ENCODE measurements around the gene CRACR2B. TPM values are rescaled to one million over a fixed set of nuclear protein-coding genes. Genes with fewer than 3 reads are reported as not detected.

The CRACR2B gene
- total and polyA plus RNA-seq, 2 of the 8 experiments (the other 6 are each of a cell fraction or from before 2014, with no cell fraction given): 18.2 to 26.4 TPM

DNA sequence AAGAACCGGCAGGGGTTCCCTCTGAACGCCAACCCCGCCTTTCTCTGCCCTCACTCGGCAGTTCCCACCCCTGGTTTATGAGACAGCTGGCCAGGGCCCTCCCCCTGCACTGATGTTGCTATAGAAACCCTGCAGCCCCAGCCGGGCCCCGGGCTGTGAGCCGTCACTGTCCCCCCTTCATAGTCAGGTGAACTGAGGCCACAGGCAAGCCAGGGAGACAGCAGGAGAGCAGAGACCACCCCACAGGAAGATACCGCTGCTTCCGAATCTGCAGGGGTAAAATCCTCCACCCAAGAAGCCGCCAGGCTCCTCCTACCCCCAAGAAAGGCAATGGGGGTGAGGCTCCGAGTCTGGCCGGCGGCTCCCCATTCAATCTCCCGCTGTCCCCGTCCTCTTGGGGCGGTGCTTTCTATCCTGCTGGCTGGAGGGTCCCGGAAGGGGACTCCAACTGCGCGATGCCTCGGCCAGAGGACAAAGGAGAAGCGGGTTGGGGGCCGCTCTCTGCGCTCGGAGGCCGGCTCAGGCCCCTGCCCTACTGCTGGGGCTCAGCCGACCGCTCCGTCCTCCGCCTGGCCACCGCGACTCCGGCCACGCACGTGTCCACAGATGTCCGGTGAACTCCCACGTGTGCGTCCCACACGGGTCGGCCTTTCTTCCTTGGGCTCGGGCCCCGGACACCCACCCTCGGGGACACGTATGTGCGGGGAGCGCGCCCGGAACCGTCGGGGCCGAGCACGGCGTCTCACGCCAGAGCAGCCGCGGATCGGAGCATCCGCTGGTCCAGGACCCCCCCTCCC is 30.2 kb upstream of the CRACR2B start:
- H3K18ac ChIP-seq (ENCODE audit: extremely low read depth, low read length): peak overlapping the region; percentile 95
- no peak overlapping the region for H3K23ac ChIP-seq (ENCODE audit: insufficient read length)
- peaks cover 7% of the 10 kb centered on the region for H3K23me2 ChIP-seq (ENCODE audit: low read depth, low read length)
- H2BK120ac ChIP-seq (replicated peaks; ENCODE audit: low read depth, low read length): no peak overlapping the region
- H3K27ac ChIP-seq (ENCODE audit: low read depth, low read length): no peak overlapping the region
- H2AK5ac ChIP-seq (ENCODE audit: low read depth, low read length): no peak overlapping the region
- peak overlapping the region; percentile 85 for H4K8ac ChIP-seq (ENCODE audit: extremely low read depth, insufficient read depth, low read length)
- ChIA-PET POLR2A (ENCODE audit: partially characterized antibody) (interaction anchor here (1.0 to 53.0 kb wide), 9 partner anchors 8 to 243 kb away, joined by 3 to 1917 read pairs (median 4); partner anchors contain the start of genes CD151, CRACR2B, PIDD1 and PNPLA2), CTCF (ENCODE audit: partially characterized antibody) (interaction anchor here (0.9 to 3.4 kb wide), 7 partner anchors 10 to 238 kb away, joined by 3 to 14 read pairs (median 3); no protein-coding TSS in a partner anchor)
- peak overlapping the region; percentile 84 to 92 for H3K4me2 ChIP-seq (ENCODE audit: insufficient read depth in 1 of 2, low read depth in 2 of 2, low read length in 2 of 2)
- H3K9me3 ChIP-seq (ENCODE audit: insufficient read depth in 2 of 2, low read depth in 1 of 2, low read length in 1 of 2): no peaks in the 10 kb centered on the region
- peaks cover 4 to 20% (median 15%) of the 10 kb centered on the region in 4 experiments for H3K4me1 ChIP-seq (replicated peaks in 1 of 4; ENCODE audit: control insufficient read depth in 3 of 4, insufficient read depth in 4 of 4, low read length in 3 of 4)
- DNase-seq (ENCODE audit: low read depth in 1 of 2, low spot score in 2 of 2) (peak in 1 of 2 experiments; percentile 80), FAIRE-seq (no peak)
- no peak overlapping the region; the same call in 1 of the 2 replicates for H2BK12ac ChIP-seq (ENCODE audit: low read depth, low read length)
- H4K91ac ChIP-seq (replicated peaks; ENCODE audit: insufficient read length, low read length): peak overlapping the region; percentile 99
- H3K36me3 ChIP-seq (ENCODE audit: control insufficient read depth in 2 of 4, insufficient read depth in 4 of 4, low read length in 3 of 4): peaks cover under 1 to 30% (median 3%) of the 10 kb centered on the region in 4 experiments; a peak in 4 of 8 replicates
- H3K9ac ChIP-seq (replicated peaks in 1 of 4; ENCODE audit: extremely low read depth in 1 of 4, low read depth in 3 of 4, low read length in 3 of 4): peak overlapping the region; percentile 26 to 83 (median 74); a peak in 6 of 7 replicates
- WGBS, 2 experiments (ENCODE audit: extremely low coverage in 1 of 2, insufficient coverage in 1 of 2, insufficient read length in 1 of 2, insufficient replicate concordance in 2 of 2, low coverage in 1 of 2, low lambda C conversion rate in 2 of 2, missing lambda C conversion rate in 1 of 2): 2% methylated on average over 25 of the region's 57 CpGs; no CpG with 5 or more reads in 1 of the 2 experiments
- H3K27me3 ChIP-seq (replicated peaks in 1 of 4; ENCODE audit: control insufficient read depth in 3 of 4, extremely low read depth in 1 of 4, insufficient read depth in 3 of 4, low read length in 3 of 4): no peaks in the 10 kb centered on the region
- H2AFZ ChIP-seq (ENCODE audit: low read length): no peak overlapping the region
- H3K4ac ChIP-seq (replicated peaks; ENCODE audit: insufficient read length, low read depth, low read length): peak overlapping the region; percentile 85
- H3K14ac ChIP-seq (ENCODE audit: insufficient read length): no peak overlapping the region
- 0 out of 2 replicates have a peak, but pooled peaks cover 4% of the 10 kb centered on the region for H3K79me1 ChIP-seq (ENCODE audit: low read depth, low read length)
- peaks cover 0 to 14% of the 10 kb centered on the region in 2 experiments for H4K20me1 ChIP-seq (replicated peaks in 1 of 2; ENCODE audit: control insufficient read depth in 1 of 2, insufficient read depth in 2 of 2, low read length in 2 of 2)
- H2BK15ac ChIP-seq (ENCODE audit: low read length): no peak overlapping the region
- H2BK5ac ChIP-seq (ENCODE audit: low read depth, low read length): peak overlapping the region; percentile 91; the same call in 1 of the 2 replicates
- no peak overlapping the region for H2BK20ac ChIP-seq (ENCODE audit: low read length)
- peak overlapping the region; percentile 65 to 85 (median 81) for H3K4me3 ChIP-seq (ENCODE audit: extremely low read depth in 1 of 4, insufficient read depth in 2 of 4, low read depth in 3 of 4, low read length in 4 of 4)
- H3K56ac ChIP-seq (replicated peaks; ENCODE audit: insufficient read length, low read depth, low read length): peak overlapping the region; percentile 10
- H4K5ac ChIP-seq (ENCODE audit: insufficient read length, low read depth, low read length): peak overlapping the region; percentile 62
- peaks cover 0 to 5% of the 10 kb centered on the region in 2 experiments; a peak in 1 of 4 replicates for H3K79me2 ChIP-seq (ENCODE audit: control insufficient read depth in 1 of 2, insufficient read depth in 2 of 2, low read length in 2 of 2)
- TF ChIP-seq SP2 (IDR thresholded peaks at IDR 0.05; ENCODE audit: low read length): no peak
- TF ChIP-seq TAF7 (optimal IDR thresholded peaks at IDR 0.05; ENCODE audit: borderline replicate concordance, low read depth, low read length): no peak
- TF ChIP-seq SAP30 (IDR thresholded peaks at IDR 0.05; ENCODE audit: insufficient read depth, insufficient replicate concordance, low read length): peak; percentile 73
- TF ChIP-seq HDAC2 (IDR thresholded peaks at IDR 0.05; ENCODE audit: borderline replicate concordance in 1 of 2, low read depth in 2 of 2, low read length in 2 of 2): no peak; a peak in 1 of 4 replicates
- TF ChIP-seq, protein P1, sequence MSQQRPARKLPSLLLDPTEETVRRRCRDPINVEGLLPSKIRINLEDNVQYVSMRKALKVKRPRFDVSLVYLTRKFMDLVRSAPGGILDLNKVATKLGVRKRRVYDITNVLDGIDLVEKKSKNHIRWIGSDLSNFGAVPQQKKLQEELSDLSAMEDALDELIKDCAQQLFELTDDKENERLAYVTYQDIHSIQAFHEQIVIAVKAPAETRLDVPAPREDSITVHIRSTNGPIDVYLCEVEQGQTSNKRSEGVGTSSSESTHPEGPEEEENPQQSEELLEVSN (IDR thresholded peaks at IDR 0.05): no peak
- no peak for TF ChIP-seq CBX5 (IDR thresholded peaks at IDR 0.05; ENCODE audit: low read depth, low read length)
- no peak for TF ChIP-seq ZNF274 (IDR thresholded peaks at IDR 0.05; ENCODE audit: borderline replicate concordance, extremely low read depth, low read length)
- TF ChIP-seq POLR2A (IDR thresholded peaks at IDR 0.05; ENCODE audit: control extremely low read depth in 1 of 2, low read depth in 2 of 2, low read length in 2 of 2): peak in 1 of 2 experiments; percentile 39; a peak in 1 of 3 replicates
- TF ChIP-seq TEAD4 (IDR thresholded peaks at IDR 0.05; ENCODE audit: low read depth, low read length): no peak
- TF ChIP-seq CREB1 (IDR thresholded peaks at IDR 0.05): no peak

All from H1 (cell line).